Stimulated activated CD4-positive, alpha-beta T cell treated with anti-CD3 and anti-CD28 coated beads, Interleukin-4, amount 100 ng/mL, for 1 hour (primary cell): ENCODE measurements around the gene SFT2D1.
A peak's percentile ranks its signal among the peaks of the same experiment; 100 is the strongest.
"Not testable (repeated sequence)": the region's sequence is repeated elsewhere in the genome, so short reads cannot be mapped to it uniquely, and the experiment has no call there.

Experiments
- DNase-seq: peaks from one replicate; pipeline ENCODE4 v3.0.0-alpha.2; 2020

SFT2D1 gene

GRCh38 chr6:166342349-166343149 lies at the start of gene SFT2D1:
Gene SFT2D1 (minus strand): TSS chr6:166342545. CDS start chr6:166342481, 64 bp downstream.
- DNase-seq = peak; percentile 78

GRCh38 chr6:166389119-166389518 lies 46.8 kb upstream of the SFT2D1 start:
- DNase-seq = no peak

GRCh38 chr6:166388290-166389004 lies 46.1 kb upstream of the SFT2D1 start:
- no peak for DNase-seq

- no peak for DNase-seq
Measured at GRCh38 chr6:166387642-166388289, 45.4 kb upstream of the SFT2D1 start.

- DNase-seq = not testable (repeated sequence)
Measured at GRCh38 chr6:166387098-166387497, 44.8 kb upstream of the SFT2D1 start.

GRCh38 chr6:166386111-166386510 lies 43.8 kb upstream of the SFT2D1 start:
- DNase-seq = no peak

GRCh38 chr6:166383802-166384363 lies 41.5 kb upstream of the SFT2D1 start:
- peak; percentile 32 for DNase-seq

- peak; percentile 95 for DNase-seq
Measured at GRCh38 chr6:166382933-166383801, 40.8 kb upstream of the SFT2D1 start, which contains the start of gene MPC1. Gene MPC1 (minus strand): TSS chr6:166382940. CDS start chr6:166382876, 64 bp downstream.

GRCh38 chr6:166382500-166382932 lies 40.2 kb upstream of the SFT2D1 start:
- DNase-seq = no peak

GRCh38 chr6:166381733-166382499 lies 39.6 kb upstream of the SFT2D1 start:
- peak; percentile 70 for DNase-seq

GRCh38 chr6:166381381-166381732 lies 39.0 kb upstream of the SFT2D1 start:
- DNase-seq = no peak

GRCh38 chr6:166379800-166380199 lies 37.5 kb upstream of the SFT2D1 start:
- DNase-seq = no peak

GRCh38 chr6:166379103-166379586 lies 36.8 kb upstream of the SFT2D1 start:
- DNase-seq = no peak

GRCh38 chr6:166377721-166378120 lies 35.4 kb upstream of the SFT2D1 start:
- no peak for DNase-seq

GRCh38 chr6:166375013-166375412 lies 32.7 kb upstream of the SFT2D1 start:
- no peak for DNase-seq

GRCh38 chr6:166370489-166370888 lies 28.1 kb upstream of the SFT2D1 start:
- no peak for DNase-seq

GRCh38 chr6:166369782-166370181 lies 27.4 kb upstream of the SFT2D1 start:
- DNase-seq = no peak

GRCh38 chr6:166366921-166367320 lies 24.6 kb upstream of the SFT2D1 start:
- no peak for DNase-seq

GRCh38 chr6:166365806-166366205 lies 23.5 kb upstream of the SFT2D1 start:
- no peak for DNase-seq

GRCh38 chr6:166365221-166365620 lies 22.9 kb upstream of the SFT2D1 start:
- no peak for DNase-seq

GRCh38 chr6:166364456-166364855 lies 22.1 kb upstream of the SFT2D1 start:
- DNase-seq = no peak
